Stimulated activated CD8-positive, alpha-beta memory T cell treated with anti-CD3 and anti-CD28 coated beads, Interleukin-12 subunit alpha, Interleukin-12 subunit beta, amount 100 ng/mL, for 1 hour (primary cell): Measurements from ENCODE around the gene CCDC59.

Experiments
- DNase-seq: peaks from one replicate; pipeline ENCODE4 v3.0.0-alpha.2; 2020; ENCODE audit warnings: low read depth

CCDC59 gene

DNA sequence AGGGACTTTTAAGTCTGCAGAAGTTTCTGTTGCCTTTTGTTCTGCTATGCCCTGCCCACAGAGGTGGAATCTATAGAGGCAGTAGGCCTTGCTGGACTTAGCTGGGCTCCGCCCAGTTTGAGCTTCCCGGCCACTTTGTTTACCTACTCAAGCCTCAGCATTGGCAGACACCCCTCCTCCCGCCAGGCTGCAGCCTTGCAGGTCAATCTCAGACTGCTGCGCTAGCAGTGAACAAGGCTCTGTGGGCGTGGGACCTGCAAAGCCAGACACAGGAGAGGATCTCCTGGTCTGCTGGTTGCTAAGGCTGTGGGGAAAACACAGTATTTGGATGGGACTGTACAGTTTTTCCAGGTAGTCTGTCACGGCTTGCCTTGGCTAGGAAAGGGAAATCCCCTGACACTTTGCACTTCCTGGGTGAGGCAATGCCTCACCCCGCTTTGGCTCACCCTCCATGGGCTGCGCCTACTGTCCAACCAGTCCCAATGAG, 43.7 kb downstream of the CCDC59 start:
- DNase-seq = no peak
